Lower leg skin (tissue), 3 donors: ENCODE data around the gene OR56A3.

ENCODE experiments used
- POLR2A ChIP-seq, 2 donors: fragments of 450-650 bp; IDR thresholded peaks; one replicate each; pipeline ENCODE4 v1.6.1; 2016 to 2017; ENCODE audit warnings: antibody characterized with exemption in 2 of 2, mild to moderate bottlenecking in 1 of 2, moderate library complexity in 1 of 2
- TF ChIP-seq, protein P1 (sequence below), 3 donors: fragments of 450-650 bp; IDR thresholded peaks; one replicate each; pipeline ENCODE4 v1.5.1; 2016; ENCODE audit warnings: antibody characterized with exemption in 3 of 3, mild to moderate bottlenecking in 3 of 3, moderate library complexity in 2 of 3

GRCh38 chr11:5923427-5923776, 18.6 kb upstream of the OR56A3 start:
- TF ChIP-seq, protein P1, sequence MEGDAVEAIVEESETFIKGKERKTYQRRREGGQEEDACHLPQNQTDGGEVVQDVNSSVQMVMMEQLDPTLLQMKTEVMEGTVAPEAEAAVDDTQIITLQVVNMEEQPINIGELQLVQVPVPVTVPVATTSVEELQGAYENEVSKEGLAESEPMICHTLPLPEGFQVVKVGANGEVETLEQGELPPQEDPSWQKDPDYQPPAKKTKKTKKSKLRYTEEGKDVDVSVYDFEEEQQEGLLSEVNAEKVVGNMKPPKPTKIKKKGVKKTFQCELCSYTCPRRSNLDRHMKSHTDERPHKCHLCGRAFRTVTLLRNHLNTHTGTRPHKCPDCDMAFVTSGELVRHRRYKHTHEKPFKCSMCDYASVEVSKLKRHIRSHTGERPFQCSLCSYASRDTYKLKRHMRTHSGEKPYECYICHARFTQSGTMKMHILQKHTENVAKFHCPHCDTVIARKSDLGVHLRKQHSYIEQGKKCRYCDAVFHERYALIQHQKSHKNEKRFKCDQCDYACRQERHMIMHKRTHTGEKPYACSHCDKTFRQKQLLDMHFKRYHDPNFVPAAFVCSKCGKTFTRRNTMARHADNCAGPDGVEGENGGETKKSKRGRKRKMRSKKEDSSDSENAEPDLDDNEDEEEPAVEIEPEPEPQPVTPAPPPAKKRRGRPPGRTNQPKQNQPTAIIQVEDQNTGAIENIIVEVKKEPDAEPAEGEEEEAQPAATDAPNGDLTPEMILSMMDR (IDR thresholded peaks at IDR 0.05): no peak
- no peak for TF ChIP-seq POLR2A (IDR thresholded peaks at IDR 0.05)
